ENCODE data around the gene ASXL2. TPM values are rescaled to one million over a fixed set of nuclear protein-coding genes. Genes with fewer than 3 reads are reported as not detected.

Gene ASXL2
- polyA plus RNA-seq, 1 donor from 2014 or later: 2.9 TPM

DNA sequence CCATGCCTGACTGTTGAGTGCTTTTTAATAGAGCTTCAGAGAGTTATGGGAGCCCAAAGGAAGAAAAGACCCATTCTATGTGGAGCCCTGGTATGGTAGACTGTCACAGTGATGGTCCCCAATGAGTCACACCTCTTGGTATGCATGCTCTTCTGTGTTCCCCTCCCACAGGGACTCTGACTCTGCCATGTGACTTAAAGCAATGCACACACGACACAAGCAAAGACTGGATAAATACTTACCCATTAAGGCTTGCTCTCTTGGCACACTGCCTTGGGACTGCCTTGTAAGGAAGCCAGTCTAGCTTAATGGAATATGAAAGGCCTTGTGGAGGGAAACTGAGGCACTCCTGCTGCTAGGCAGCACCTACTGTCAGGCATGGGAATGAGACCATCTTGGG lies 188.2 kb downstream of the ASXL2 start:
- H3F3A ChIP-seq (ENCODE audit: insufficient read depth, low read length, poor library complexity, severe bottlenecking): no peaks in the 10 kb centered on the region
- no peak overlapping the region for H3K9ac ChIP-seq (ENCODE audit: low read length)
- H3K27ac ChIP-seq (ENCODE audit: low read length): no peak overlapping the region
- no peak overlapping the region for H3K4me2 ChIP-seq (ENCODE audit: low read length)
- no peaks in the 10 kb centered on the region for H3K9me2 ChIP-seq (ENCODE audit: insufficient read depth, low read length)
- H3K27me3 ChIP-seq (ENCODE audit: insufficient read depth, low read depth, low read length): no peaks in the 10 kb centered on the region
- TF ChIP-seq, protein P1, sequence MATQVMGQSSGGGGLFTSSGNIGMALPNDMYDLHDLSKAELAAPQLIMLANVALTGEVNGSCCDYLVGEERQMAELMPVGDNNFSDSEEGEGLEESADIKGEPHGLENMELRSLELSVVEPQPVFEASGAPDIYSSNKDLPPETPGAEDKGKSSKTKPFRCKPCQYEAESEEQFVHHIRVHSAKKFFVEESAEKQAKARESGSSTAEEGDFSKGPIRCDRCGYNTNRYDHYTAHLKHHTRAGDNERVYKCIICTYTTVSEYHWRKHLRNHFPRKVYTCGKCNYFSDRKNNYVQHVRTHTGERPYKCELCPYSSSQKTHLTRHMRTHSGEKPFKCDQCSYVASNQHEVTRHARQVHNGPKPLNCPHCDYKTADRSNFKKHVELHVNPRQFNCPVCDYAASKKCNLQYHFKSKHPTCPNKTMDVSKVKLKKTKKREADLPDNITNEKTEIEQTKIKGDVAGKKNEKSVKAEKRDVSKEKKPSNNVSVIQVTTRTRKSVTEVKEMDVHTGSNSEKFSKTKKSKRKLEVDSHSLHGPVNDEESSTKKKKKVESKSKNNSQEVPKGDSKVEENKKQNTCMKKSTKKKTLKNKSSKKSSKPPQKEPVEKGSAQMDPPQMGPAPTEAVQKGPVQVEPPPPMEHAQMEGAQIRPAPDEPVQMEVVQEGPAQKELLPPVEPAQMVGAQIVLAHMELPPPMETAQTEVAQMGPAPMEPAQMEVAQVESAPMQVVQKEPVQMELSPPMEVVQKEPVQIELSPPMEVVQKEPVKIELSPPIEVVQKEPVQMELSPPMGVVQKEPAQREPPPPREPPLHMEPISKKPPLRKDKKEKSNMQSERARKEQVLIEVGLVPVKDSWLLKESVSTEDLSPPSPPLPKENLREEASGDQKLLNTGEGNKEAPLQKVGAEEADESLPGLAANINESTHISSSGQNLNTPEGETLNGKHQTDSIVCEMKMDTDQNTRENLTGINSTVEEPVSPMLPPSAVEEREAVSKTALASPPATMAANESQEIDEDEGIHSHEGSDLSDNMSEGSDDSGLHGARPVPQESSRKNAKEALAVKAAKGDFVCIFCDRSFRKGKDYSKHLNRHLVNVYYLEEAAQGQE (IDR thresholded peaks at IDR 0.05; ENCODE audit: borderline replicate concordance): no peak
- TF ChIP-seq, protein P2, sequence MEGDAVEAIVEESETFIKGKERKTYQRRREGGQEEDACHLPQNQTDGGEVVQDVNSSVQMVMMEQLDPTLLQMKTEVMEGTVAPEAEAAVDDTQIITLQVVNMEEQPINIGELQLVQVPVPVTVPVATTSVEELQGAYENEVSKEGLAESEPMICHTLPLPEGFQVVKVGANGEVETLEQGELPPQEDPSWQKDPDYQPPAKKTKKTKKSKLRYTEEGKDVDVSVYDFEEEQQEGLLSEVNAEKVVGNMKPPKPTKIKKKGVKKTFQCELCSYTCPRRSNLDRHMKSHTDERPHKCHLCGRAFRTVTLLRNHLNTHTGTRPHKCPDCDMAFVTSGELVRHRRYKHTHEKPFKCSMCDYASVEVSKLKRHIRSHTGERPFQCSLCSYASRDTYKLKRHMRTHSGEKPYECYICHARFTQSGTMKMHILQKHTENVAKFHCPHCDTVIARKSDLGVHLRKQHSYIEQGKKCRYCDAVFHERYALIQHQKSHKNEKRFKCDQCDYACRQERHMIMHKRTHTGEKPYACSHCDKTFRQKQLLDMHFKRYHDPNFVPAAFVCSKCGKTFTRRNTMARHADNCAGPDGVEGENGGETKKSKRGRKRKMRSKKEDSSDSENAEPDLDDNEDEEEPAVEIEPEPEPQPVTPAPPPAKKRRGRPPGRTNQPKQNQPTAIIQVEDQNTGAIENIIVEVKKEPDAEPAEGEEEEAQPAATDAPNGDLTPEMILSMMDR (IDR thresholded peaks at IDR 0.05; ENCODE audit: poor library complexity, severe bottlenecking): no peak
- TF ChIP-seq TAF1 (IDR thresholded peaks at IDR 0.05; ENCODE audit: low read depth) (no peak), EZH2 (IDR thresholded peaks at IDR 0.05; ENCODE audit: borderline replicate concordance, insufficient read depth, low read length, poor library complexity, severe bottlenecking) (no peak), MXI1 (conservative IDR thresholded peaks at IDR 0.05; ENCODE audit: poor library complexity, severe bottlenecking) (no peak), SMC3 (conservative IDR thresholded peaks at IDR 0.05; ENCODE audit: poor library complexity) (no peak), POLR2AphosphoS5 (IDR thresholded peaks at IDR 0.05) (no peak), EP300 (conservative IDR thresholded peaks at IDR 0.05; ENCODE audit: poor library complexity, severe bottlenecking) (no peak), RAD21 (conservative IDR thresholded peaks at IDR 0.05) (no peak)
- H4K20me1 ChIP-seq (ENCODE audit: insufficient read depth): no peaks in the 10 kb centered on the region
- no peaks in the 10 kb centered on the region for H3K9me3 ChIP-seq (ENCODE audit: low read length)
- no peak overlapping the region for H3K4me3 ChIP-seq (ENCODE audit: low read length)
- no peaks in the 10 kb centered on the region for H3K79me2 ChIP-seq (replicated peaks; ENCODE audit: insufficient read depth, low read length)
- no peak overlapping the region for H2AFZ ChIP-seq (ENCODE audit: low read depth, low read length)
- H3K36me3 ChIP-seq (ENCODE audit: insufficient read depth, low read length): no peaks in the 10 kb centered on the region

DNA sequence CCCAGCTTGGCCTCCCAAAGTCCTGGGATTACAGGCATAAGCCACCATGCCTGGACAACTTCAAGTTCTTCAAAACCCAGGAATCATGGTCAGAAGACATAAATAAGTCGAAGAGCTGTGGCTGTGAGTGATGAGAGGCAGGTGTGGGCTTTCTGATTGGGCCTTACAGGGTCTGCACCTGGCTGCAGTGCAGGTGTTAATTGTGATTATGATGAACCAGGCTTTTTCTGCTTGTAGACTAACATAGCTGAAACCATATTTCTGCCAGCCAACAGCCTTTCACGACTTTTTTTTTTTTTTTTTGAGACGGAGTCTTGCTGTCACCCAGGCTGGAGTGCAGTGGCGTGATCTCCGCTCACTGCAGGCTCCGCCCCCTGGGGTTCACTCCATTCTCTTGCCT lies 190.1 kb downstream of the ASXL2 start:
- H3K4me3 ChIP-seq (ENCODE audit: low read length): no peak overlapping the region
- no peak for TF ChIP-seq POLR2AphosphoS5 (IDR thresholded peaks at IDR 0.05)
- TF ChIP-seq MXI1 (conservative IDR thresholded peaks at IDR 0.05; ENCODE audit: poor library complexity, severe bottlenecking): no peak
- no peak for TF ChIP-seq TAF1 (IDR thresholded peaks at IDR 0.05; ENCODE audit: low read depth)
- TF ChIP-seq EZH2 (IDR thresholded peaks at IDR 0.05; ENCODE audit: borderline replicate concordance, insufficient read depth, low read length, poor library complexity, severe bottlenecking): no peak
- TF ChIP-seq, protein P2 (IDR thresholded peaks at IDR 0.05; ENCODE audit: poor library complexity, severe bottlenecking): no peak
- TF ChIP-seq EP300 (conservative IDR thresholded peaks at IDR 0.05; ENCODE audit: poor library complexity, severe bottlenecking): no peak
- no peak for TF ChIP-seq SMC3 (conservative IDR thresholded peaks at IDR 0.05; ENCODE audit: poor library complexity)
- TF ChIP-seq, protein P1 (IDR thresholded peaks at IDR 0.05; ENCODE audit: borderline replicate concordance): no peak
- TF ChIP-seq RAD21 (conservative IDR thresholded peaks at IDR 0.05): no peak
- H3K4me2 ChIP-seq (ENCODE audit: low read length): no peak overlapping the region
- no peaks in the 10 kb centered on the region for H4K20me1 ChIP-seq (ENCODE audit: insufficient read depth)
- no peaks in the 10 kb centered on the region for H3K79me2 ChIP-seq (replicated peaks; ENCODE audit: insufficient read depth, low read length)
- H3K36me3 ChIP-seq (ENCODE audit: insufficient read depth, low read length): no peaks in the 10 kb centered on the region
- no peaks in the 10 kb centered on the region for H3F3A ChIP-seq (ENCODE audit: insufficient read depth, low read length, poor library complexity, severe bottlenecking)
- H3K27me3 ChIP-seq (ENCODE audit: insufficient read depth, low read depth, low read length): no peaks in the 10 kb centered on the region
- no peak overlapping the region for H2AFZ ChIP-seq (ENCODE audit: low read depth, low read length)
- H3K9me2 ChIP-seq (ENCODE audit: insufficient read depth, low read length): no peaks in the 10 kb centered on the region
- H3K9ac ChIP-seq (ENCODE audit: low read length): no peak overlapping the region
- H3K27ac ChIP-seq (ENCODE audit: low read length): no peak overlapping the region
- no peaks in the 10 kb centered on the region for H3K9me3 ChIP-seq (ENCODE audit: low read length)

Data from neural cell (in vitro differentiated cells).